IPS-NIHi7 (cell line): ENCODE results near the gene NMNAT2.

Experiments
- DNase-seq: peaks from one replicate; pipeline ENCODE4 v3.0.0; 2012; ENCODE audit warnings: mixed read lengths; ENCODE audit errors: extremely low spot score

The NMNAT2 gene

GRCh38 chr1:183214021-183214970, 203.9 kb downstream of the NMNAT2 start:
- no peak for DNase-seq

GRCh38 chr1:183212870-183213269, 205.3 kb downstream of the NMNAT2 start:
- no peak for DNase-seq

- DNase-seq = no peak
Measured at GRCh38 chr1:183210681-183211080, 207.5 kb downstream of the NMNAT2 start.

- DNase-seq = no peak
Measured at GRCh38 chr1:183209533-183210158, 208.5 kb downstream of the NMNAT2 start.

- no peak for DNase-seq
Measured at GRCh38 chr1:183206538-183207122, 211.6 kb downstream of the NMNAT2 start.

GRCh38 chr1:183205196-183205781, 212.9 kb downstream of the NMNAT2 start:
- no peak for DNase-seq

- no peak for DNase-seq
Measured at GRCh38 chr1:183203094-183203493, 215.1 kb downstream of the NMNAT2 start.

- DNase-seq = no peak
Measured at GRCh38 chr1:183200451-183200850, 217.7 kb downstream of the NMNAT2 start.

GRCh38 chr1:183199304-183199703, 218.9 kb downstream of the NMNAT2 start:
- DNase-seq = no peak

GRCh38 chr1:183198463-183198862, 219.7 kb downstream of the NMNAT2 start:
- DNase-seq = no peak
